GM21619 (cell line): ENCODE results near the gene KRTAP29-1.
"Not testable (repeated sequence)": the region's sequence is repeated elsewhere in the genome, so short reads cannot be mapped to it uniquely, and the experiment has no call there.

Experiments used
- ATAC-seq: cut with Tn5 transposase; IDR thresholded peaks from one replicate; pipeline ENCODE4 v1.9.1; 2021; ENCODE audit not compliant: unreplicated experiment

KRTAP29-1 gene

DNA sequence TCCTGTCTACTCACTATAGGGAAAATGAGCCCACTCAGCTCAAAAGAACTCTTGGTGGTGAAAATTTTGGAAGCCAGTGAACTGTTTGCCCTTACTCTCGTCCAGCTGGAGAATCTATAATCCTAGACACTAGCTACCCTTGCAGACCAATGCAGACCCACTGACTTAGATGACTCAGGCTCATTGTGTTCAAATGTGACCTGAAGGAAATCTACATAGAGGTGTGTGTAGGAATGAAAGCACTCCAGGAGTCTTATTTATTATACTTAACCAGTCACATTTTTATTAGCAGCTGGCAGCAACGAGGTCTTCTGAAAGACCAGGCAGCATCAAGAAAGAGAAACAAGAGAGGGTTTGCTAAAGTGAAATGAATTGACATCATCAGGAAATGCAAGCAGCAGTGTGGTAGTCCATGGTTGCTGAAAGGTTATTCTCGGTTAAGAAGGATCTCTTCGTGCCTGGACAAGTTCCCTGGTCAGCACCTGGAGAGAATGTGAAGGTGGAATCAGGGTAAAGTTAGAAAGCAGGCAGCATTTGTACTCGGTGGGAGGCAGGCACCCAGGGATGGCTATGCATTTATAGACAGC is 1.4 kb downstream of the KRTAP29-1 start:
- ATAC-seq = no peak

- no peak for ATAC-seq
Measured at GRCh38 chr17:41298458-41299135, 4.1 kb downstream of the KRTAP29-1 start.

- ATAC-seq = no peak
Measured at GRCh38 chr17:41296846-41297245, 5.8 kb downstream of the KRTAP29-1 start.

GRCh38 chr17:41294016-41294415 is 8.6 kb downstream of the KRTAP29-1 start:
- no peak for ATAC-seq

GRCh38 chr17:41287050-41287449 is 15.6 kb downstream of the KRTAP29-1 start:
- no peak for ATAC-seq

DNA sequence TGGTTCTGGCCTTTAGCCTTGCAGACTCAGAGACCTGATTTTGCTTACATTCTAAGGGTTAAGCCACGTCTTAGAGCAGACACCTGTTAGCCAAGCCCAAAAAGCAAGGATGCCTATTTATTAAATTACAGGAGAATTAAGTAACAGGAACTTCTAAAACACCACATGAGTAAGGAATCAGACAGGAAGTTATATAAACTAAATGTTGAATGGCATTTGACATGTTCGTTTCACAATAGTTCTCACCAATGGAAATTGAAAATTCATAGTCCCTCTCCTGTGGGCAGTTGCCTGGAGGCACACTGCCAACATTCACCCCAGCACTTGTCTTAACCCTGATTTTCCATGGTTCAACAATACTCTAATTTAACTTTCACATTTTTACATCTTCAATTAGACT is 18.1 kb downstream of the KRTAP29-1 start:
- no peak for ATAC-seq

DNA sequence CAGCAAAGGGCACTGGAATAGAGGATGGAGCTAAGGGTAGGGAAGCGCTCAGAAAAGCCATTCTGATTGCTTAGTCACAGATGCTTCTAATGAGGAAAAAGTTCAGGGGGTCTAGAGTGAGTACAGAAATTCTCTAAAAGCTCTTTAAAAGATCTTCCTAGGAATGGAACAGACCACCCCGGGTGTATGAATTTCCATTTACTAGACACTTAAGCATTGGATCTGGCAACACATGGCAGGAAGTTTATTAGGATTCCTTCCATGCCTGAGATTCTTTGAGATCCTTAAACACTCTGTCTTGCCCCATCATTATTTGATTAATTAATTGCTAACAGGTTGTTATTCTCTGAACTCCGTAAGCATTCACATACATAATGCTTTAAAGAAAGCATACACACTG is 18.6 kb downstream of the KRTAP29-1 start:
- no peak for ATAC-seq

DNA sequence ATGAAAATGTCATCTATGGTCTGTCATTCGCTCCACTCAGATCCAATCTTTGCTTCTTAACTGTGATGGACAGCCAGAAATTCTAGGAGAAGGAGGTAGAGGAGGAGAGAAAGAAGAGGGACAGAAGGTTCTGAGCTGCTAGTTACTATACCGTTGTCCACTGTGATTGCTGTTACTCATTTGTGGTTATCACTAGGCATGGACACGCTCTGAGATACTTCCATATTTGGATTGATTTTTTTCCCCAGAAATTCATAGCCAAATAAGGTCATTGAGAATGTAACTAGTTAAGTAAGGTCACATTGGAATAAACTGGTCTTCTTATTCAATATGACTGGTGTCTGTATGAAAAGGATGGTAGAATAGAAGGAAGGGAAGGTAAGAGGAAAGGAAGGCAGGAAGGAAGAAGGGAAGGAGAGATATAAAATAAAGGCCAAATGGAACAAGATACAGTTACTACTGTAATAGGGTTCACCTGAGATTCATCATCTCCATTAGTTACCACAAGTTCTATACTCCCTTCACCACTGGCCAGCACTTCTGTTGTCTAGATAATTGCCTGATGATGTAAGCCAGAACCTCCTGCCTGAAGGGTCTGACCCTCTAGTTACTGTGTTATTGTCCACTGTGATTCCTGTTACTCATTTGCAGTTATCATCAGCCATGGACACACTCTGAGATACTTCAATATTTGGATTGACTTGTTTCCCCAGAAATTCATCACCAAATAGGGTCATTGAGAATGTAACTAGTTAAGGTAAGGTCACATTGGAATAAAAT is 24.3 kb downstream of the KRTAP29-1 start:
- no peak for ATAC-seq

- ATAC-seq = not testable (repeated sequence)
Measured at GRCh38 chr17:41275648-41276190, 26.9 kb downstream of the KRTAP29-1 start, which contains the start of gene KRTAP9-7. Gene KRTAP9-7, plus strand, starts transcription at chr17:41275698. Its CDS starts 0 bp downstream, at chr17:41275698.

GRCh38 chr17:41271858-41272257 is 30.8 kb downstream of the KRTAP29-1 start:
- ATAC-seq = no peak

- not testable (repeated sequence) for ATAC-seq
Measured at GRCh38 chr17:41271323-41271722, 31.3 kb downstream of the KRTAP29-1 start.

DNA sequence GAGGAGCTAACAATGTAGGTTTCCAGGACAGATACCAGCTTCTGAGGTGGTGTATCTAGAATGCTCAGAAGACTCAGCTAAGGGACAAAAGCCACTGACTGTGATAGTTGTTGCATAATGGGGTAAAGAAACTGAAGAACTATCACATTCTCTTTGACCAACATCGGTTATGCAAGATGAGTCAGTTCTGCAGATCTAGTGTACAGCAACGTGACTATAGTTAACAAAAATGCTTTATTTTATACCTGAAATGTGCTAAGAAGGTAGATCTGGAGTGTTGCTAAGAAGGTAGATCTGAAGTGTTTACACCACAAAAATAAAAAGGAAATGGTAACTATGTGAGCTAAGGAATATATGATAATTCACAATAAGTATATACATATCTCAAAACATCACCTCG is 34.9 kb downstream of the KRTAP29-1 start:
- no peak for ATAC-seq

DNA sequence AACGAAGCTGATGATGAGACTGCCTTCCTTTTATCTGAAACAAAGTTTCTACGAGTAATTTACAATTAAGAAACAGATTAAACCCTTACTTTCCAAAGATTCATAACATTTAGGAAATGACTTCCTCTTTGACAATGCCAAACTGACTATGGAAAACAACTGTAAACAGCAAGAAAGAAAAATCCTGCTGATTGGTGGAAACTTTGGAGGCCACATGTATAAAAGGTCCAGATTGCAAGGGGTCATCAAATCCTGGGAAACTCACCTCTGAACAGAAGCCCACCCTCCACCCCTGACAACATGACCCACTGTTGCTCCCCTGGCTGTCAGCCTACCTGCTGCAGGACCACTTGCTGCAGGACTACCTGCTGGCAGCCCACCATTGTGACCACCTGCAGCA is 37.6 kb downstream of the KRTAP29-1 start, which contains the start of gene KRTAP9-6:
KRTAP9-6 (plus strand) TSS at position 301 of the 400 bp plus-strand sequence; CDS start at position 301, 0 bp downstream.
- ATAC-seq = no peak

- no peak for ATAC-seq
Measured at GRCh38 chr17:41264599-41264998, 38.1 kb downstream of the KRTAP29-1 start.

- no peak for ATAC-seq
Measured at GRCh38 chr17:41263212-41263611, 39.4 kb downstream of the KRTAP29-1 start.

GRCh38 chr17:41258406-41258805 is 44.2 kb downstream of the KRTAP29-1 start:
- ATAC-seq = no peak

DNA sequence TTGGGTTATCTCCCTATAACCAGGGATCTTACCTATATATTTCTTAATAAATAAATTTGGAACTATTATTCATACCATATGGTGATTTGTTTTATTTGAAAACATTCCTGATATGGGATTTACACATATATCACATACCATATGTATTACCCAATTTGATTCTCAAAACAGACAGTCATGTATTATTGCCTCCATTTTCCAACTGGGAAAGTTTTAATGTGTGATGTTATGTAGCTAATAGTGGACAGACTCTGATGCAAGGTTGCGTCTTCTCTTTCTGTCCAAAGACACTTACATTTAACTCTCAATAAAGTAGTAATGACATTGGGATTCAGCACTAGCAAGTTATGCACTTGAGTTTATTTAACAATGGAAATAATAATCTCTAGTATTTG is 46.4 kb downstream of the KRTAP29-1 start:
- ATAC-seq = no peak

GRCh38 chr17:41255381-41256290 is 47.0 kb downstream of the KRTAP29-1 start, which contains the start of gene KRTAP9-9:
Gene KRTAP9-9, plus strand, starts transcription at chr17:41255384.
- ATAC-seq = not testable (repeated sequence)

DNA sequence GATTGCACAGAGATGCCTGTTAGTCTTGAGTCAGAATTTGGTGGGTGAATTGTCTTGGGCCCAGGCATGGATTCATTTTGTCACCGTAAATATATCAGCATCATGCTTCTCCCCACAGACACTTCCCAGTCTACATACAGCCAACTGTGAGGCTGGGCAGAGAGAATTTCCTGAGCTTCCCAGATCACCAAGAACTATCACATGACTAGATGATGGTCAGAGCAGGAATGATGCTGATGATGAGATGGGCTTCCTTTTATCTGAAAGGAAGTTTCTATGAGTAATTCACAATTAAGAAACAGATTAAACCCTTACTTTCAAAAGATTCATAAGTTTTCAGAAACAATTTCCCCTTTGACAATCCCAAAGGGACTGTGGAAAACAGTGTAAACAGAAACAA is 47.8 kb downstream of the KRTAP29-1 start:
- ATAC-seq = no peak
